T-helper 1 cell treated with Interleukin-12 subunit alpha and Interleukin-12 subunit beta and Interleukin-4 antibody, amounts not matched to agents 30 μg/mL and 1 μg/mL, for 36 hours (primary cell): ENCODE data around the gene VMO1.

ENCODE experiments used
- H3K27ac Mint-ChIP-seq: one replicate; pipeline ENCODE4 v1.8.0; 2021; ENCODE audit warnings: mild to moderate bottlenecking, mixed read lengths
- H3K27me3 Mint-ChIP-seq: one replicate; pipeline ENCODE4 v1.8.0; 2021; ENCODE audit warnings: low read depth, mixed read lengths
- H3K36me3 Mint-ChIP-seq: one replicate; pipeline ENCODE4 v1.8.0; 2021; ENCODE audit warnings: low read depth, mixed read lengths
- H3K4me1 Mint-ChIP-seq: one replicate; pipeline ENCODE4 v1.8.0; 2021; ENCODE audit warnings: low read depth, mixed read lengths
- H3K4me3 Mint-ChIP-seq: one replicate; pipeline ENCODE4 v1.8.0; 2021; ENCODE audit warnings: mild to moderate bottlenecking, moderate library complexity, mixed read lengths
- H3K9me3 Mint-ChIP-seq: one replicate; pipeline ENCODE4 v1.8.0; 2021; ENCODE audit warnings: mixed read lengths

The VMO1 gene

DNA sequence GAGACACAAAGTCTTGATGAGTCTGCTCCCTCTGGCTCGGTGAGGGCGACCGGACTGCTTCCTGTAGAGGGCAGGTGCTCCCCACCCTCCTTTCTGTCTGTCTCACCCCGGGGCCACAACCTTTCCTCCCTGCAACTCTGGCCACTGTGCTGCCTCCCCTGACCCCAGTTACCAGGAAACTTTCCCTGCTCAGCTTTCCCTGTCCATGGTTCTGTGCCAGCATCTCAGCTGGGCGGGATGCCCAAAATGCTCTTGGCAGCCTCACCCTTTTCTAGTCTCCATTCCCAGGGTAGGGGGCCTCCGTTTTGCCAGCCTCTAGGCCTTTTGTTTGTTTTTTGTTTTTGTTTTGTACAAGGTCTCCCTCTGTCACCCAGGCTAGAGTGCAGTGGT is 22.2 kb upstream of the VMO1 start:
- H3K36me3 Mint-ChIP-seq, result peaks cover 14% of the 10 kb centered on the region
- H3K4me1 Mint-ChIP-seq, result peaks cover 12% of the 10 kb centered on the region
- H3K4me3 Mint-ChIP-seq, result peak overlapping the region; percentile 58
- H3K27me3 Mint-ChIP-seq, result no peaks in the 10 kb centered on the region
- H3K27ac Mint-ChIP-seq, result no peak overlapping the region
- H3K9me3 Mint-ChIP-seq, result no peaks in the 10 kb centered on the region

GRCh38 chr17:4807605-4808377 is 21.6 kb upstream of the VMO1 start:
- Mint-ChIP-seq H3K36me3 (peaks cover 14% of the 10 kb centered on the region), H3K27me3 (no peaks in the 10 kb centered on the region), H3K9me3 (no peaks in the 10 kb centered on the region), H3K27ac (peak overlapping the region; percentile 68), H3K4me3 (peak overlapping the region; percentile 82), H3K4me1 (peaks cover 12% of the 10 kb centered on the region)

DNA sequence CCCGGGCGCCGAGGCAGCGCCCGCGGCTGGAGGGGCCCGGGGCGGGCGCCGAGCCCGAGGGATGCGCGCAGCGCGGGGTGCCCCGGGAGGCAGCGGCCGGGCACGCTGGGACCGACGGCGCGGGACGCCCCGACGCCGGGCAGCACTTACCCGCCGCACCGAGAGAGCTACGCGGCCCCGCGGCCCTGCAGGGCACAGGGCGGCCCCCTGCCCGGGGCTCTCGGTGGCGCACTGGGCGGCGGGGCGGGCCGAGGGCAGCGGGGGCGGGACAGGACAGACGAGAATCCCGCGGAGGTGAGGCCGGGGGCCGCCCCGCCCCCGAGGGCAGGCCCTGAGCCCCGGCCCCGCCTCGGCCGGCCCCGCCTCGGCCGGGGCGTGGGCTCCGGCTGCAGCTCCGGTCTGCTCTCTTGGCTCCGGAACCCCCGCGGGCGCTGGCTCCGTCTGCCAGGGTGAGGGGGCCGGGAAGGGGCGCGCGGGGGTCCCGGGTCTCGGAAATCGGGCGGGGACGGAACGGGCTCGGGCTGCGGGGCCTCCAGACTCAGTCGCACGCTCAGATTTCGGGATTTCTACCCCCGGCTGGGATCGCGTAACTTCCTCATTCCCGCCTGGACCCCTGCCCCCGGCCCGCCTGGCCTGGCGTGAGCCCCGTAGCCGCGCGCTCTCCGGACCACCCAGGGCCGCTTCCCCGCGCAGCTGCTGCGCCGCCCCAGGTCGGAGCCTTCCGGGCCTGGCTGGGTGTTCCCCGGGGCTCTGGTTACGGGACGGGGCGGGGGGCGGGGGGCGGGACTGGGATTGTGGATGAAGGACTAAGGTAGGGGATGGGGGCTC is 20.8 kb upstream of the VMO1 start, which contains the start of gene PLD2:
Gene PLD2 (plus strand): TSS at position 376 of the 828 bp plus-strand sequence. CDS start 621 bp downstream, outside the sequence.
- H3K4me1 Mint-ChIP-seq, result peaks cover 12% of the 10 kb centered on the region
- no peaks in the 10 kb centered on the region for H3K27me3 Mint-ChIP-seq
- H3K36me3 Mint-ChIP-seq, result peaks cover 14% of the 10 kb centered on the region
- peak within 1 kb of the TSS; percentile 68 for H3K27ac Mint-ChIP-seq
- peak within 1 kb of the TSS; percentile 82 for H3K4me3 Mint-ChIP-seq
- H3K9me3 Mint-ChIP-seq, result no peaks in the 10 kb centered on the region

DNA sequence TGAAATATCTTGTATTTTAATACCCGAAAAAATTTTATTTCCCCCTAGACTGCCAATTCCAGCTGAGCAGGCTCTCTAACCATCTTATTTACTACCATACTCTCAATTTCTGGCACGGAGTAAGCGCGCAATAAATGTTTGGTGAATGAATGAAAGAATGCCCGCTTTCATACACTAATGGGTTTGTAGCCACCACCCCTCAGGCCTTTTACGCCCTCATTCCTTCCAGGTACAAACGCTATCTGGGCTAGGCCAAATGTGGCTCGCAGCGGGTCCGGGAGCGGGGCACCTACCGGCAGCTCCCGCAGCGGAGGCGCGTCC is 20.3 kb upstream of the VMO1 start:
- Mint-ChIP-seq H3K27me3 (no peaks in the 10 kb centered on the region), H3K4me3 (peak overlapping the region; percentile 59)

GRCh38 chr17:4802228-4802627 is 16.1 kb upstream of the VMO1 start, which contains the start of gene C17orf114:
Gene C17orf114, minus strand, starts transcription at chr17:4802328.
- Mint-ChIP-seq H3K36me3 (peaks cover 13% of the 10 kb centered on the region), H3K4me1 (peaks cover 9% of the 10 kb centered on the region)

More for the DNA sequence above, 20.3 kb upstream of the VMO1 start:
- peaks cover 14% of the 10 kb centered on the region for H3K36me3 Mint-ChIP-seq
- H3K9me3 Mint-ChIP-seq, result no peaks in the 10 kb centered on the region
- H3K4me1 Mint-ChIP-seq, result peaks cover 12% of the 10 kb centered on the region
- peak overlapping the region; percentile 29 for H3K27ac Mint-ChIP-seq

GRCh38 chr17:4800462-4801196 is 14.5 kb upstream of the VMO1 start:
- H3K9me3 Mint-ChIP-seq, result no peaks in the 10 kb centered on the region
- H3K36me3 Mint-ChIP-seq, result peaks cover 21% of the 10 kb centered on the region
- H3K27ac Mint-ChIP-seq, result no peak overlapping the region
- H3K27me3 Mint-ChIP-seq, result no peaks in the 10 kb centered on the region
- peaks cover 13% of the 10 kb centered on the region for H3K4me1 Mint-ChIP-seq
- H3K4me3 Mint-ChIP-seq, result no peak overlapping the region

More at GRCh38 chr17:4802228-4802627, 16.1 kb upstream of the VMO1 start, which contains the start of gene C17orf114:
- Mint-ChIP-seq H3K27ac (no peak within 1 kb of the TSS), H3K9me3 (no peaks in the 10 kb centered on the region), H3K27me3 (no peaks in the 10 kb centered on the region), H3K4me3 (no peak within 1 kb of the TSS)

GRCh38 chr17:4796552-4796920 is 10.4 kb upstream of the VMO1 start:
- Mint-ChIP-seq H3K4me3 (peak overlapping the region; percentile 100), H3K9me3 (no peaks in the 10 kb centered on the region), H3K27me3 (no peaks in the 10 kb centered on the region), H3K27ac (peak overlapping the region; percentile 98), H3K36me3 (peaks cover 21% of the 10 kb centered on the region), H3K4me1 (peaks cover 13% of the 10 kb centered on the region)

GRCh38 chr17:4795168-4795567 is 9.0 kb upstream of the VMO1 start:
- Mint-ChIP-seq H3K27ac (peak overlapping the region; percentile 98), H3K4me1 (peaks cover 21% of the 10 kb centered on the region), H3K4me3 (peak overlapping the region; percentile 100), H3K27me3 (no peaks in the 10 kb centered on the region), H3K9me3 (no peaks in the 10 kb centered on the region), H3K36me3 (peaks cover 21% of the 10 kb centered on the region)

DNA sequence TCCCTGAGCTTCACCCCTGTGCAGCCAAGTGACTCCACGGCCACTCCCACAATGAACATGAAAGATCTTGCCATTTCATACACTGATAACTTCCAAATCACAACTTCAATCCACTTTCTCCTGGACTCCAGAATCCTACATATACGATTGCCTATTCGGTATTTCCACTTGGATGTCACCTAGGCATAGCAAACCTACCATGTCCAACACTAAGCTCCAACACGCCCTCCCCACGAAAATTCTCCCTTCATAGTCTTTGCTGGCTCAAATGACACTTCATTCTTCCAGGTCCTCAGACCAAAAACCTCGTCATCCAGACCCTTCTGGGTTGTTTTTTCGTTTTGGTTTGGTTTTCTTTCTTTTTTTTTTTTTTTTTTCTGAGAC is 4.5 kb upstream of the VMO1 start:
- H3K4me3 Mint-ChIP-seq, result peak overlapping the region; percentile 88
- H3K36me3 Mint-ChIP-seq, result peaks cover 2% of the 10 kb centered on the region
- H3K9me3 Mint-ChIP-seq, result no peaks in the 10 kb centered on the region
- peaks cover 17% of the 10 kb centered on the region for H3K4me1 Mint-ChIP-seq
- peak overlapping the region; percentile 94 for H3K27ac Mint-ChIP-seq
- peaks cover 31% of the 10 kb centered on the region for H3K27me3 Mint-ChIP-seq

DNA sequence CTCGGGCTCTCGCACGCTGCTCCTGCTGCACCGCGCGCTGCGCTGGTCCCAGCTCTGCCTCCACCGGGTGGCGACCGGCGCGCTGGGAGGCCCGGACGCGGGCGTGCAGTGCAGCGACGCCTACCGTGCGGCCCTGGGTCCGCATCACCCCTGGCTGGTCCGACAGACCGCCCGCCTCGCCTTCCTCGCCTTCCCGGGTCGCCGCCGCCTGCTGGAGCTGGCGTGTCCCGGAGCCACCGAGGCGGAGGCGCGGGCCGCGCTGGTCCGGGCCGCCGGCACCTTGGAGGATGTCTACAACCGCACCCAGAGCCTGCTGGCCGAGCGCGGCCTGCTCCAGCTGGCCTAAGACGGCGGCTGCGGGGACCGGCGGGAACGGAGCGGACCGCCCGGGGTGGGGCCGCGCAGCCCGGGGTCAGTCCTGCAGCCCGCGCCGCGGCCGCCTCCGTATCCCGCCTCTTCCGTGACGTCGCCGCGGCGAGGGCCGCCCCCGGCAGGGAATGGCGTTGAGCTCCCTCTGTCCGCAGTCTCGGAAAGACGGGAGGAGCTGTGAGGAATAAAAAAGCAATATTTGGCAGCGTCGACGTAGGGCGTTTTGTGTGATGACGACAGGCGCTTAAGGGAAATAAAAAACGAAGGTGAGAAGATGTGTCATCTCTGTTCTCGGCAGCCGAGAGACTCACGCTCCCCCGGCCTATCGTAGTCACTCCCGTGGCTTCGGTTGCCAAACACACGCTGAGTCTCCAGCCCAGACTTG is 4.0 kb upstream of the VMO1 start:
- peaks cover 37% of the 10 kb centered on the region for H3K27me3 Mint-ChIP-seq
- peaks cover 2% of the 10 kb centered on the region for H3K36me3 Mint-ChIP-seq
- H3K4me1 Mint-ChIP-seq, result peaks cover 19% of the 10 kb centered on the region
- H3K4me3 Mint-ChIP-seq, result peak overlapping the region; percentile 88
- peak overlapping the region; percentile 94 for H3K27ac Mint-ChIP-seq
- no peaks in the 10 kb centered on the region for H3K9me3 Mint-ChIP-seq

GRCh38 chr17:4789701-4789950 is 3.5 kb upstream of the VMO1 start:
- H3K27ac Mint-ChIP-seq, result peak overlapping the region; percentile 68
- peaks cover 19% of the 10 kb centered on the region for H3K4me1 Mint-ChIP-seq
- peaks cover 2% of the 10 kb centered on the region for H3K36me3 Mint-ChIP-seq
- H3K27me3 Mint-ChIP-seq, result peaks cover 41% of the 10 kb centered on the region
- no peaks in the 10 kb centered on the region for H3K9me3 Mint-ChIP-seq
- peak overlapping the region; percentile 77 for H3K4me3 Mint-ChIP-seq

DNA sequence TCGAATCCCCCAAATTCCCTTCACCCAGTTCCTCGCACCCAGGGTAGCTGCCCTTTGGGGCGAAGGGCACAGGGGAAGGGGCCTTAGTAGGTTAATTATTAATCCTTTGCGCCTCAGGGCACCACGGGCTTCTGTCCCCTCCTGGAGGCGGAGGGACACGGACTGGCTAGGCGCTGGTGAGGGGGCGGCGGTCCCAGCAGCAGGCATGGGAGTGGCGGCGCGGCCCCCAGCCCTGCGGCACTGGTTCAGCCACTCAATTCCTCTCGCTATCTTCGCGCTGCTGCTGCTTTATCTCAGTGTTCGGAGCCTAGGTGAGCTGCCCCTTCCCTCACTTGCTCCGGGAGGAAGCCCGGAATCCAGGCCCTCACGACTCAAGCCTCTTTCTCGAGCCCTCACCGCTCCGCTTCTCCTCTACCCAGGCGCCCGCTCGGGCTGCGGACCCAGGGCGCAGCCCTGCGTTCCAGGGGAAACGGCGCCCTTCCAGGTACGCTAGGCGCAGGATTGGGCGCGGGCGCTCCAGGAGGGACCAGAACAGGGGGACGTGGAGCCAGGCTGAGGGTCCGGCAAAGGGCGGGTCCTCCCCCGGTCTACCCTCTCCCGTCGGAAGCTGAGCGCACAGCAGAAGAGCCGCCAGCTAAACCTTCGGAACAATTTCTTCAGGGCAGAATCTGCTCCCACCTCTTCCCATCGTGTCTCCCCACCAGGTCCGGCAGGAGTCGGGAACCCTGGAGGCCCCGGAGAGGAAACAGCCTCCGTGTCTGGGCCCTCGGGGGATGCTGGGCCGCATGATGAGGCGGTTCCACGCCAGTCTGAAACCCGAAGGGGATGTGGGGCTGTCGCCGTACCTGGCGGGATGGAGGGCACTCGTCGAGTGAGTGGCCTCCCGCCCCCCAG is 2.9 kb upstream of the VMO1 start, which contains the start of gene GLTPD2:
Gene GLTPD2 (plus strand): TSS at position 158 of the 894 bp plus-strand sequence. CDS start 48 bp downstream, at position 206.
- Mint-ChIP-seq H3K27me3 (peaks cover 47% of the 10 kb centered on the region), H3K4me1 (peaks cover 21% of the 10 kb centered on the region), H3K4me3 (peak within 1 kb of the TSS; percentile 77), H3K9me3 (no peaks in the 10 kb centered on the region), H3K27ac (peak within 1 kb of the TSS; percentile 68), H3K36me3 (peaks cover 2% of the 10 kb centered on the region)

- Mint-ChIP-seq H3K27me3 (peaks cover 55% of the 10 kb centered on the region), H3K4me1 (peaks cover 21% of the 10 kb centered on the region), H3K9me3 (no peaks in the 10 kb centered on the region), H3K4me3 (peak overlapping the region; percentile 28), H3K36me3 (peaks cover 2% of the 10 kb centered on the region), H3K27ac (peak overlapping the region; percentile 22)
Measured at GRCh38 chr17:4788159-4788806, 2.1 kb upstream of the VMO1 start.
